Fibroblast of the aortic adventitia (primary cell): ENCODE measurements around the gene IGFALS. TPM values are rescaled to one million over a fixed set of nuclear protein-coding genes. Genes with fewer than 3 reads are reported as not detected.

Experiments used
- DNase-seq: peaks from one replicate; pipeline ENCODE4 v3.0.0-alpha.2; 2010; ENCODE audit warnings: low read depth
- H3K4me3 ChIP-seq: 2 replicates; pipeline ENCODE4 v1.5.1; 2011; ENCODE audit warnings: low read depth, mild to moderate bottlenecking, control low read depth, low read length, moderate library complexity
- total RNA-seq: library from RNA; depleted of rRNA; stranded (reverse); fragments of >200 nt; gene quantifications from 2 replicates; pipeline ENCODE4 v1.2.3, GENCODE V29; 2012; ENCODE audit warnings: low replicate concordance
- TF ChIP-seq, protein P1 (sequence below): IDR thresholded peaks from 2 replicates; pipeline ENCODE4 v1.5.1; 2011; ENCODE audit warnings: mild to moderate bottlenecking, low read length, control low read depth, inconsistent platforms; ENCODE audit not compliant: insufficient read depth

Gene IGFALS
- total RNA-seq, 1 donor, result 0.27 TPM

DNA sequence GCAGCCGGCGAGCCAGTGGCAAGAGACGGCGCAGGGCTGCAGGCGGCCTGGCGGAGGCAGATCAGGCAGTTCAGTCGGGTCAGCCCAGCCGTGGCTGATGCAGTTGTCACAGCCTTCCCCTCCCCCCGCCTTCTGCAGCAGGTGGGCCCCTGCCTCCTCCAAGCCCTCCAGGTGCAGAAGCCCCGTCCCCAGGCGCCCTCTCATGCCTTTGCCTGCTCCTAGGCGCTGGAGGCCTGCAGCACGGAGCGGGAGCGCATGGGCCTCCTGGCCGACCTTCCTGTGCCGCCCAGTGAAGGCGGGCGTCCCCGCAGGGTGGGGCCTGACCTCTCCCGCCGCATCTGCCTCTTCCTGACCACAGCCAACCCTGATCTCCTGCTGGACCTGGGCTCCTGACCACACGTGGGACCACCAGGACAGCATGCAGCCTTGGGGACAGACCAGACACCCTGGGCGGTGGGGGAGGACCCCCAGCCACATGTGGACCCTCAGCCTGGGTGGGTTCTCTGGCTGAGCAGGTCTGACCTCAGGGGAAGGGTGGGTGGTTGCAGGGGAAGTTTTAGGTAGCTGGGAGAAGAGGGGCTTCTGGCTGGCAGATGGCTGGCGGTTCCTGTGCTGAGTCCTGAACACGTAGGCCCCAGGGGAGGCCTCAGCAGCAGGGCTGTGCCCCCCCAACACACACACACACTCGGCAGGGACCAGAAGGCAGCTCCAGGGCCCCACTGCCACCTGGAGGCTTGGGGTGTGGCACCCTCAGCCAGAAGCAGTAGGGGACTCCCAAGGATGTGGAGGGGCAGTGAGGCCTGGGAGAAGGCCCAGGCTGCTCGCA lies 17.4 kb downstream of the IGFALS start:
- TF ChIP-seq, protein P1, sequence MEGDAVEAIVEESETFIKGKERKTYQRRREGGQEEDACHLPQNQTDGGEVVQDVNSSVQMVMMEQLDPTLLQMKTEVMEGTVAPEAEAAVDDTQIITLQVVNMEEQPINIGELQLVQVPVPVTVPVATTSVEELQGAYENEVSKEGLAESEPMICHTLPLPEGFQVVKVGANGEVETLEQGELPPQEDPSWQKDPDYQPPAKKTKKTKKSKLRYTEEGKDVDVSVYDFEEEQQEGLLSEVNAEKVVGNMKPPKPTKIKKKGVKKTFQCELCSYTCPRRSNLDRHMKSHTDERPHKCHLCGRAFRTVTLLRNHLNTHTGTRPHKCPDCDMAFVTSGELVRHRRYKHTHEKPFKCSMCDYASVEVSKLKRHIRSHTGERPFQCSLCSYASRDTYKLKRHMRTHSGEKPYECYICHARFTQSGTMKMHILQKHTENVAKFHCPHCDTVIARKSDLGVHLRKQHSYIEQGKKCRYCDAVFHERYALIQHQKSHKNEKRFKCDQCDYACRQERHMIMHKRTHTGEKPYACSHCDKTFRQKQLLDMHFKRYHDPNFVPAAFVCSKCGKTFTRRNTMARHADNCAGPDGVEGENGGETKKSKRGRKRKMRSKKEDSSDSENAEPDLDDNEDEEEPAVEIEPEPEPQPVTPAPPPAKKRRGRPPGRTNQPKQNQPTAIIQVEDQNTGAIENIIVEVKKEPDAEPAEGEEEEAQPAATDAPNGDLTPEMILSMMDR, result no peak
- H3K4me3 ChIP-seq, result no peak overlapping the region
- DNase-seq, result no peak

DNA sequence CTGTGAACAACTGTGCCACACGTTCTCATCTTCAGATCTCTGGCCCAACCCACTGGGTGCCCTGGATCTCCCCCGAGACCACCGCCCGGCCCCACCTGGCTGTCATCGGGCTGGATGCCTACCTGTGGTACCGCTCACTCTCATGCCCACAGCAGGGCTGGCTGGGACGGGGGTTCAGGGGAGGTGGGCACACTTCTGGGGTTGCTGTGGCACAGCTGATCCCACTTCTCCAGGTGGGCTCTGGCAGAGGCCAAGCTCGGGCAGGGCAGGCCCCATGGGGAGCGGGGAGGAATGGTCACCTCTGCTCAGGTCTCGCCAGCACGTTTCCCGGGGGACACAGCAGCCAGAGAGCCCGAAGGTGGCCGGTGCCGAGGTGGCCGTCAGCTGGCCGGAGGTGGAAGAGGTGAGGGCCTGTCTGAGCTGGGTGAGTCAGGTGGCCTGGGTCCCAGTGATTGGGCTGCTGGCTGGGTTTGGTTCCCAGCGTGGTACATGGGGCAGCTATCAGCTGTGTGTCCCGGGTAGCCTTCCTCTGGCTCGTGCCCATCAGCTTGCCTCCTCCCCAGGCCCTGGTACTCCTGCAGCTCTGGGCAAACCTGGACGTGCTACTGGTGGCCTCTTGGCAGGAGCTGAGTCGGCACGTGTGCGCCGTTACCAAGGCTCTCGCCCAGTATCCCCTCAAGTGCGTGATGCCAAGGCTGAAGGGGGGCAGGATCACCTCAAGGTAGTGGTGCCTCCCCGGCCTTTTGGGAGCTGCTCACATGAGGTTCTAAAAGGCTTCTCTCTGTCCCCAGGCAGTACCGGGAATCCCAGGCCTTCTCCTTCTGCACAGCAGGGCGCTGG lies 18.3 kb downstream of the IGFALS start:
- no peak for DNase-seq
- TF ChIP-seq, protein P1, result no peak
- H3K4me3 ChIP-seq, result peak overlapping the region; percentile 84

DNA sequence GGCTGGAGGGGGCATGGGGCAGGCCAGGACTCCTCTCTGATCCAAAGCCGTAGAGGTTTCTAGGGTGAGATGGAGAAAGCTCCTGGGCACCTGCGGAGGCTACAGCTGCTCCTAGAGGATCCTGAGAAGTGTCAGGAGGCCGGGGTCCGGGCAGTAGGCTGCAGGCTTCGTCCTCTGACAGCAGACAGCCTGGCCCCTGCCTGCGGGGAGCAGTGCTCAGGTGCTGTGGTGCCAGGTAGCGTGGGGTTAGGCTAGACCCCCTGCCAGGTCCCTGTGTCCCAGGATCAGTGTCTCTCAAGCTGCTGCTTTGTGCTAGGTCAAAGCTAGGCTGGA lies 19.1 kb downstream of the IGFALS start:
- peak overlapping the region; percentile 84 for H3K4me3 ChIP-seq
- TF ChIP-seq, protein P1, result no peak
- no peak for DNase-seq

DNA sequence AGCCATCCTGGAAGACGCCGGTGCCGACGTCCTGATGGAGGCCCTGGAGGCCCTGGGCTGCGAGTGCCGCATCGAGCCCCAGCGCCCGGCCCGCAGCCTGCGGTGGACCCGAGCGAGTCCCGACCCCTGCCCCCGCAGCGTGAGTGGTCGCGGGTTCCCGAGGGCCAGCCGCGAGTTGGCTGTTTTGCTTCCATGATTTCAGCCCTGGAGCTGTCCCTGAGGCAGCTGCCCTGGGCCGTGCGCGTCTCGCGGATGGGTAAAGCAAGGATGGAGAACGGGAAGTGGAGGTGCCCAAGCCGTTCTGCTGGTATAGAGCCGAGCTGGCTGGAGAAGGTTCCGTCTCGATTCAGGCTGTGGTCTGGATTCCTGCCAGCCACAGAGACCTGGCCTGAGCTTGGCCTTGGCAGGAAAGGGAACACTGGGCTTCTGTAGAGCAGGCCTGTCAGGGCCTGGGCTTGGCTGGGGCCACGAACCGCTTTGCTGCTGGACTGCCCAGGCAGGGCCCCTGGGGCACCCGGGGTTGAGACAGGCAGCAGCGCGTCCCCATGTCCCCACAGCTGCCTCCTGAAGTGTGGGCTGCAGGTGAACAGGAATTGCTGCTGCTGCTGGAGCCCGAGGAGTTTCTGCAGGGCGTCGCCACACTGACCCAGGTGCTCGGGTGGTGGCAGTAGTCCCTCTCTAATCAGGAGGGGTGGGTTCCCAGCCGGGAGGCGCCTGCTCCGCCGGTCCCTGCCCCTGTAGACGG lies 19.6 kb downstream of the IGFALS start:
- H3K4me3 ChIP-seq, result peak overlapping the region; percentile 84
- TF ChIP-seq, protein P1, result no peak
- DNase-seq, result peak; percentile 49

DNA sequence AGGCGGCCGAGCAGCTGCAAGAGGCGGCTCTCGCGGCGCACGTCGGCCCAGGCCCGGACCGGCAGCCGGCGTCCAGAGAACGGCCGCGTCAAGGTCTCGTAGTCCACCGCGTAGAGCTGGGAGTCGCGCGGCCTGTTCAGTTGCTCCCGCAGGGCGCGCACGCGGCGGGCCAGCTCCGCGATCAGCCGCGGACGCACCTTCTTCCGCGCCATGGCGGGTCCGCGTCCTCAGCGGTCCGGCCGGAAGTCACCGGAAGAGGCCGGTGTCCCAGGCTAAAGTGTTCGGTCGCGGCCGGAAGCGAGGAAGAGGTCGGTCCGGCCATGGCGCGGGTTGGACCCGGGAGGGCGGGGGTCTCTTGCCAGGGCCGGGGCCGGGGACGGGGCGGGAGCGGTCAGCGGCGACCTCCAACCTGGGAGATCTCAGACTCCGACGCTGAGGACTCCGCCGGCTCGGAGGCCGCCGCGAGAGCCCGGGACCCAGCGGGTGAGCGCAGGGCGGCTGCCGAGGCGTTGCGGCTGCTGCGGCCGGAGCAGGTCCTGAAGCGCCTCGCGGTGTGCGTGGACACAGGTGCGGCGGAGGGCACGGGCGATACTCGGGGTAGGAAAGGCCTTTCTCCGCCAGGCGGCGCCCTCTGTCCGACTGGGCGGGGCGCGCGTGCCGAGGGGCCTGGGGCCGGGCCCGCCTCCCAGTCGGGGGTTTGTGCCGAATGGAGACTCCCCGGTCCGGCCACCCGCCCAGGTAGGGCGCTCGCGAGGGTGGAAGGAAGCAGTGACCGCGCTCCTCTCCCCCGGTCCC lies 20.4 kb downstream of the IGFALS start, which contains the start of gene MRPS34:
Gene MRPS34 (minus strand): TSS at position 227 of the 795 bp plus-strand sequence. CDS start 15 bp downstream, at position 212.
- peak; percentile 83 for DNase-seq
- peak within 1 kb of the TSS; percentile 84 for H3K4me3 ChIP-seq
- TF ChIP-seq, protein P1, result peak; percentile 66
